IPS-NIHi7 (cell line): ENCODE measurements around the gene ZNF79.
A peak's percentile ranks its signal among the peaks of the same experiment; 100 is the strongest.

Experiments
- DNase-seq: peaks from one replicate; pipeline ENCODE4 v3.0.0; 2012; ENCODE audit warnings: mixed read lengths; ENCODE audit errors: extremely low spot score

ZNF79 gene

GRCh38 chr9:127398275-127398647 lies 25.9 kb upstream of the ZNF79 start:
- no peak for DNase-seq

- DNase-seq, result no peak
These were observed 25.3 kb upstream of the ZNF79 start for GRCh38 chr9:127398715-127399400.

- no peak for DNase-seq
These were observed 24.4 kb upstream of the ZNF79 start for GRCh38 chr9:127399736-127400269.

GRCh38 chr9:127402401-127403090 lies 21.6 kb upstream of the ZNF79 start:
- no peak for DNase-seq

GRCh38 chr9:127403507-127404192 lies 20.5 kb upstream of the ZNF79 start:
- no peak for DNase-seq

- no peak for DNase-seq
These were observed 19.6 kb upstream of the ZNF79 start for GRCh38 chr9:127404631-127405030.

GRCh38 chr9:127405344-127406125 lies 18.6 kb upstream of the ZNF79 start:
- no peak for DNase-seq

GRCh38 chr9:127406799-127407491 lies 17.2 kb upstream of the ZNF79 start:
- DNase-seq, result no peak

- DNase-seq, result no peak
These were observed 16.7 kb upstream of the ZNF79 start for GRCh38 chr9:127407492-127407843.

- no peak for DNase-seq
These were observed 13.1 kb upstream of the ZNF79 start for GRCh38 chr9:127411122-127411521.

- DNase-seq, result no peak
These were observed 9.0 kb upstream of the ZNF79 start for GRCh38 chr9:127415141-127415540.

GRCh38 chr9:127415657-127416056 lies 8.5 kb upstream of the ZNF79 start:
- no peak for DNase-seq

GRCh38 chr9:127417131-127418036 lies 6.8 kb upstream of the ZNF79 start:
- DNase-seq, result no peak

- peak; percentile 82 for DNase-seq
These were observed 6.1 kb upstream of the ZNF79 start for GRCh38 chr9:127418037-127418471.

- DNase-seq, result no peak
These were observed 4.8 kb upstream of the ZNF79 start for GRCh38 chr9:127419348-127419747.

GRCh38 chr9:127421057-127421456 lies 3.1 kb upstream of the ZNF79 start:
- DNase-seq, result no peak

- no peak for DNase-seq
These were observed 1.9 kb upstream of the ZNF79 start for GRCh38 chr9:127422133-127422782.

- no peak for DNase-seq
These were observed 1.4 kb upstream of the ZNF79 start for GRCh38 chr9:127422787-127423186.

GRCh38 chr9:127423476-127423933 lies 677 bp upstream of the ZNF79 start:
- no peak for DNase-seq

- DNase-seq, result no peak
These were observed 456 bp downstream of the ZNF79 start for GRCh38 chr9:127424676-127424999.
